Panc1 (cell line): Measurements from ENCODE around the gene AOC1. TPM values are rescaled to one million over a fixed set of nuclear protein-coding genes. Genes with fewer than 3 reads are reported as not detected.

Experiments
- ATAC-seq: fragments of 200-7000 bp; cut with Tn5 transposase; 2 replicates; pipeline ENCODE4 v1.9.1; 2020; ENCODE audit warnings: mild to moderate bottlenecking, moderate library complexity
- BruUV-seq: library from RNA; stranded (reverse); fragments of 400-500 nt; replicated peaks from 2 replicates; lab custom pipeline; 2021; lab: Mats Ljungman, UMichigan
- CTCF ChIA-PET: fragments of 300-600 bp; sonication (Branson Sonifier 250); formaldehyde crosslinking; loops from one replicate; lab custom pipeline; 2022; ENCODE audit warnings: antibody characterized with exemption; lab: Charles Lee
- POLR2A ChIA-PET: fragments of 300-600 bp; sonication (Branson Sonifier 250); formaldehyde crosslinking; loops from one replicate; lab custom pipeline; 2022; ENCODE audit warnings: antibody characterized with exemption; lab: Charles Lee
- DNase-seq: peaks from one replicate; pipeline ENCODE4 v3.0.0-alpha.2; 2010; ENCODE audit warnings: low read depth, low spot score
- H3K27ac ChIP-seq: 2 replicates; pipeline ENCODE4 v1.5.1; 2011; ENCODE audit warnings: mild to moderate bottlenecking, low read length, inconsistent platforms
- H3K27me3 ChIP-seq: fragments of 200-500 bp; sonication (Bioruptor generic); 2 replicates; pipeline ENCODE4 v1.6.0; 2014; ENCODE audit warnings: low read length, inconsistent platforms; ENCODE audit not compliant: control insufficient read depth, insufficient read depth
- H3K36me3 ChIP-seq: fragments of 200-500 bp; sonication (Bioruptor generic); 2 replicates; pipeline ENCODE4 v1.5.1; 2014; ENCODE audit warnings: inconsistent platforms, mild to moderate bottlenecking, low read length, moderate library complexity; ENCODE audit not compliant: control insufficient read depth, insufficient read depth
- H3K4me1 ChIP-seq: 2 replicates; pipeline ENCODE4 v1.5.1; 2011; ENCODE audit warnings: inconsistent platforms, mild to moderate bottlenecking, low read length, moderate library complexity; ENCODE audit not compliant: control insufficient read depth, insufficient read depth
- H3K4me3 ChIP-seq, 2 experiments: 2 replicates each; pipeline ENCODE4 v1.5.1; 2011 to 2012; ENCODE audit warnings: low read depth in 2 of 2, low read length in 2 of 2, mild to moderate bottlenecking in 2 of 2, inconsistent platforms in 1 of 2, moderate library complexity in 1 of 2
- H3K9me3 ChIP-seq: fragments of 200-500 bp; sonication (Bioruptor generic); 2 replicates; pipeline ENCODE4 v1.5.1; 2014; ENCODE audit warnings: low read depth, mild to moderate bottlenecking, inconsistent platforms, low read length, moderate library complexity; ENCODE audit not compliant: control insufficient read depth, insufficient read depth
- POLR2AphosphoS5 ChIP-seq: IDR thresholded peaks from 2 replicates; pipeline ENCODE4 v1.6.1; 2012; ENCODE audit warnings: mild to moderate bottlenecking, low read depth, low read length, moderate library complexity
- SIN3A ChIP-seq: IDR thresholded peaks from 2 replicates; pipeline ENCODE4 v1.6.1; 2012; ENCODE audit warnings: low read depth, mild to moderate bottlenecking, low read length, moderate library complexity, borderline replicate concordance; ENCODE audit not compliant: insufficient read depth
- TCF7L2 ChIP-seq: IDR thresholded peaks from 2 replicates; pipeline ENCODE4 v1.6.1; 2011; ENCODE audit warnings: mild to moderate bottlenecking, low read depth, low read length, inconsistent platforms
- in situ Hi-C: cut with HindIII; loops from 2 replicates; pipeline ENCODE4 v1.10.0; 2016; ENCODE audit warnings: low sequenced_read_pairs, low pct_unique_long_range_greater_than_20kb
- intact Hi-C: fragments of 100-400 bp; cut with micrococcal nuclease; formaldehyde crosslinking; loops from one replicate; pipeline ENCODE4 v1.10.0; 2022; ENCODE audit not compliant: unreplicated experiment
- total RNA-seq: library from RNA; stranded (reverse); gene quantifications from one replicate; pipeline ENCODE4 v1.2.1, GENCODE V29; 2021; ENCODE audit not compliant: unreplicated experiment
- TF ChIP-seq, protein P1 (sequence below), 2 experiments: IDR thresholded peaks; 2 replicates each; pipeline ENCODE4 v1.6.1; 2011 to 2012; ENCODE audit warnings: low read depth in 2 of 2, control low read depth in 1 of 2, low read length in 1 of 2, mild to moderate bottlenecking in 1 of 2, moderate library complexity in 1 of 2; ENCODE audit not compliant: insufficient read depth in 1 of 2
- TF ChIP-seq, protein P2 (sequence below): fragments of 450-650 bp; IDR thresholded peaks from 2 replicates; pipeline ENCODE4 v1.5.1; 2017; ENCODE audit warnings: mild to moderate bottlenecking

AOC1 gene
- total RNA-seq, 1 experiment from 2014 or later = 0.15 TPM

DNA sequence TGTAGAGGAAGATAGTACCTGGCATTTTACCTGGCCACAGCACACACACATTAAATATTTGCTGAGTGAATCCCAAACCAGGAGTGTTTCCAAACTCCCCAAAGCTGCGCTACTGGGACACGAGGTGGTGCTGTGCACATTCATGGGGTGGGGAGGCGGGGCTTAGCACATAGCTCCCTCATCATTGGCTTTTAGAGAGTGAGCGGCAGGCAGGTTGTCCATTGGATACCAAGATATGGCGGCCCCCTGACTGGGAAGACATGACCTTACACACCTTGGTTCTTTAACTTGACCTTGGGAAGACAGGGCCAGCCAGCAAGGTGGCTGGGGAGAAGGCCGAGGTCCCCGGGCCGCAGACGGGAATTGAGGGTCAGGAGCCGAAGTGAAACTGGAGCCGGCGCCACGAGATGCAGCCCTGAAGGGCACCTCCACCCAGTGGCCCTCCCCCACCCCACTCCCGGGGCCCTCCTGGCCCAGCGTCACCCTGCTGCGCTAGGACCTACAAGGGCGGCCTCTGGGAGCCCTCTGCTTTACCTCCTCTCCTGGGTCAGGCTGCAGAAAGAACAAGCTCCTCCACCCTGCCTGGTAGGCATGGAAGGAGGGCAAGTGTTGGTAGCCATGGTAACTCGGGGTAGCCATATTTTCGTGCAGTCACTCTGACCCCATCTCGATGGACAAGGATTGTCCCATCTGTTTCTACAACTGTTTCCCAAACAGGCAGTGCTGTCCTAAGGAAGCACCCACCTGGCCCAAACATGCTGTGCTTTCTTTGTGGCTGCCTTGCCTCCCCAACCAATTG lies 27.7 kb upstream of the AOC1 start:
- ATAC-seq = no peak

DNA sequence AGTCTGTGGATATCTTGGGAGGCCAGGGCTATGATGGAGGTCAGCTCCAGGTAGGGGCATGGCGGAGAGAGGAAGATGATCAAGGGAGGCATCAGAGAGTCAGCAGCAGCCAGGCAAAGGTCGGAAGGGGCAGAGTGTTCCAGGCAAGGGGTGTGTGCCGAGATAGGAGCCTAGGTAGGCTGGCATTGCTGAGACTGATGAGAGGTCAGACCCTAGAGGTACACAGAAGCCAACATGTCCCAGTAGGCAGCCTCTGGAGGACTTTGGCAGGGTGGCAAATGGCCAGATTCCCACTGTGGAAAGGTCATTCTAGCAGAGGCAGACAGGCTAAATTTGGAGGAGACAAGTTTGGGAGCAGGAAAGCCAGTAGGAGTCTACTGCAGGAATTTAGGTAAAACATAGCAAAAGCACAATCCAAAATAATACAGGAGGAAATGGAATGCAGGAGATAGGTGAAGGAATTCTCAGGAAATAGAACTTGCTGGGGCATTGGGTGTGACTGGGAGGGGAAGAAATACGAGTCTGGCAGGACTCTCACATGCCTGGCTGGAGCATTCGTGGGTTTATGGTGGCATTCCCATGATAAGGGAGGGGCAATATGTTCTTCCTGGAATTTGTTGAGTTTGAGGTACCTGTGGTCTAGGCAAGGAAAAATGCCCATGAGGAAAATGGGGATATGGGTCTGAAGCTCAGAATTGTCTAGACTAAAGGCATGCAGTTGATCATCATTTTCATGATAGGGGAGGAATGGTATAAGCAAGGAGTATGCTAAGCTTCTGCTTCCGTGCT lies 26.1 kb upstream of the AOC1 start:
- no TSS peak for BruUV-seq
- no peak overlapping the region for H3K27ac ChIP-seq
- DNase-seq (no peak), ATAC-seq (no peak)
- intact Hi-C loops = no loop called here
- H3K27me3 ChIP-seq = 0 out of 2 replicates have a peak, but pooled peaks cover 3% of the 10 kb centered on the region
- H3K4me3 ChIP-seq = no peak overlapping the region
- POLR2A ChIA-PET = no interaction called here
- H3K4me1 ChIP-seq = no peaks in the 10 kb centered on the region
- no peaks in the 10 kb centered on the region for H3K9me3 ChIP-seq
- TF ChIP-seq SIN3A (no peak), POLR2AphosphoS5 (no peak), TCF7L2 (no peak)
- TF ChIP-seq, protein P1, sequence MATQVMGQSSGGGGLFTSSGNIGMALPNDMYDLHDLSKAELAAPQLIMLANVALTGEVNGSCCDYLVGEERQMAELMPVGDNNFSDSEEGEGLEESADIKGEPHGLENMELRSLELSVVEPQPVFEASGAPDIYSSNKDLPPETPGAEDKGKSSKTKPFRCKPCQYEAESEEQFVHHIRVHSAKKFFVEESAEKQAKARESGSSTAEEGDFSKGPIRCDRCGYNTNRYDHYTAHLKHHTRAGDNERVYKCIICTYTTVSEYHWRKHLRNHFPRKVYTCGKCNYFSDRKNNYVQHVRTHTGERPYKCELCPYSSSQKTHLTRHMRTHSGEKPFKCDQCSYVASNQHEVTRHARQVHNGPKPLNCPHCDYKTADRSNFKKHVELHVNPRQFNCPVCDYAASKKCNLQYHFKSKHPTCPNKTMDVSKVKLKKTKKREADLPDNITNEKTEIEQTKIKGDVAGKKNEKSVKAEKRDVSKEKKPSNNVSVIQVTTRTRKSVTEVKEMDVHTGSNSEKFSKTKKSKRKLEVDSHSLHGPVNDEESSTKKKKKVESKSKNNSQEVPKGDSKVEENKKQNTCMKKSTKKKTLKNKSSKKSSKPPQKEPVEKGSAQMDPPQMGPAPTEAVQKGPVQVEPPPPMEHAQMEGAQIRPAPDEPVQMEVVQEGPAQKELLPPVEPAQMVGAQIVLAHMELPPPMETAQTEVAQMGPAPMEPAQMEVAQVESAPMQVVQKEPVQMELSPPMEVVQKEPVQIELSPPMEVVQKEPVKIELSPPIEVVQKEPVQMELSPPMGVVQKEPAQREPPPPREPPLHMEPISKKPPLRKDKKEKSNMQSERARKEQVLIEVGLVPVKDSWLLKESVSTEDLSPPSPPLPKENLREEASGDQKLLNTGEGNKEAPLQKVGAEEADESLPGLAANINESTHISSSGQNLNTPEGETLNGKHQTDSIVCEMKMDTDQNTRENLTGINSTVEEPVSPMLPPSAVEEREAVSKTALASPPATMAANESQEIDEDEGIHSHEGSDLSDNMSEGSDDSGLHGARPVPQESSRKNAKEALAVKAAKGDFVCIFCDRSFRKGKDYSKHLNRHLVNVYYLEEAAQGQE (IDR thresholded peaks at IDR 0.05; ENCODE audit: insufficient read depth in 1 of 2, low read depth in 2 of 2, low read length in 1 of 2) = no peak
- TF ChIP-seq, protein P2, sequence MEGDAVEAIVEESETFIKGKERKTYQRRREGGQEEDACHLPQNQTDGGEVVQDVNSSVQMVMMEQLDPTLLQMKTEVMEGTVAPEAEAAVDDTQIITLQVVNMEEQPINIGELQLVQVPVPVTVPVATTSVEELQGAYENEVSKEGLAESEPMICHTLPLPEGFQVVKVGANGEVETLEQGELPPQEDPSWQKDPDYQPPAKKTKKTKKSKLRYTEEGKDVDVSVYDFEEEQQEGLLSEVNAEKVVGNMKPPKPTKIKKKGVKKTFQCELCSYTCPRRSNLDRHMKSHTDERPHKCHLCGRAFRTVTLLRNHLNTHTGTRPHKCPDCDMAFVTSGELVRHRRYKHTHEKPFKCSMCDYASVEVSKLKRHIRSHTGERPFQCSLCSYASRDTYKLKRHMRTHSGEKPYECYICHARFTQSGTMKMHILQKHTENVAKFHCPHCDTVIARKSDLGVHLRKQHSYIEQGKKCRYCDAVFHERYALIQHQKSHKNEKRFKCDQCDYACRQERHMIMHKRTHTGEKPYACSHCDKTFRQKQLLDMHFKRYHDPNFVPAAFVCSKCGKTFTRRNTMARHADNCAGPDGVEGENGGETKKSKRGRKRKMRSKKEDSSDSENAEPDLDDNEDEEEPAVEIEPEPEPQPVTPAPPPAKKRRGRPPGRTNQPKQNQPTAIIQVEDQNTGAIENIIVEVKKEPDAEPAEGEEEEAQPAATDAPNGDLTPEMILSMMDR = no peak
- in situ Hi-C loops = no loop called here
- no peaks in the 10 kb centered on the region for H3K36me3 ChIP-seq
- CTCF ChIA-PET = no interaction called here

More for the DNA sequence above, 27.7 kb upstream of the AOC1 start:
- no peak for DNase-seq
- BruUV-seq = no TSS peak
- Histone ChIP-seq H3K4me1 (no peaks in the 10 kb centered on the region), H3K36me3 (no peaks in the 10 kb centered on the region), H3K27me3 (0 out of 2 replicates have a peak, but pooled peaks cover 3% of the 10 kb centered on the region), H3K9me3 (no peaks in the 10 kb centered on the region), H3K4me3 (no peak overlapping the region), H3K27ac (no peak overlapping the region)
- in situ Hi-C loops (no loop called here), intact Hi-C loops (no loop called here)
- POLR2A ChIA-PET = no interaction called here
- TF ChIP-seq TCF7L2 (no peak), SIN3A (no peak), POLR2AphosphoS5 (no peak)
- TF ChIP-seq, protein P2 = no peak
- TF ChIP-seq, protein P1 (IDR thresholded peaks at IDR 0.05; ENCODE audit: insufficient read depth in 1 of 2, low read depth in 2 of 2, low read length in 1 of 2) = no peak
- CTCF ChIA-PET = interaction anchor here (0.5 kb wide), 1 partner anchor 41 kb away, joined by 3 read pairs; no protein-coding TSS in a partner anchor
